Measurements from ENCODE around the gene SSH2. TPM values are rescaled to one million over a fixed set of nuclear protein-coding genes. Genes with fewer than 3 reads are reported as not detected.
A peak's percentile ranks its signal among the peaks of the same experiment; 100 is the strongest.
"Not testable (repeated sequence)": the region's sequence is repeated elsewhere in the genome, so short reads cannot be mapped to it uniquely, and the experiment has no call there.

The SSH2 gene
- total RNA-seq, 1 donor from 2014 or later, result 17.3 TPM

DNA sequence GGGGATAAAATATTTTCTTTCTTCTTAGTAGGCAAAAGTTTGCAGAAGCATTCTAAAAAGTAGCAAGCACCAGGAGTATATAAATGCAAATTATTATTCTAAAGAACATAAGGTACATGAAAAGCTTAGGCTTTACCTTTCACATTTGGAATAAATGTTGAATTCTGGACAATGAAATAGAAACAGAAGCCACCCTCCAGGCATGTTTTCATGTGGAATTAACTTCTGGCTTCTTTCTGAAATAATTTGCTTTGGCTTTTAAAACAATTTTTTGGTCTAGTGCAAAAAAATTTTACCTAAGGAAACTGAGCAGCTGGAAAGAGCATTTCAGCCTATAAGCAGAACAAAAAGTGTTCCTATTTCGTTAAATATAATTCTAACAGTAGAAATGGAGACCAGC lies 197.8 kb downstream of the SSH2 start:
- ATAC-seq, result no peak

DNA sequence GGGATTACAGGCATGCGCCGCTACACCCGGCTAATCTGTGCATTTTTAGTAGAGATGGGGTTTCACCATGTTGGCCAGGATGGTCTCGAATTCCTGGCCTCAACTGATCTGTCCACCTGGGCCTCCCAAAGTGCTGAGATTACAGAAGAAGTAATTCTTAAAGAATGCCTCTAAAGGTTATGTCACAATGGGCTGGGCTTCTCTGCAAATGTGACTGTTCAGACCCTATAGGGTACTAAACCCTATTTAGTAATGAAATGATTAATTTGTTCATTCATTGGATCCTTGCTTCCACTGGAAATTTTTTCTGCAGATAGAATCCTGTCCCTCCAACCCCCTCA lies 198.5 kb downstream of the SSH2 start:
- no peak for ATAC-seq

GRCh38 chr17:29728490-29728889 lies 201.5 kb downstream of the SSH2 start:
- ATAC-seq, result no peak

DNA sequence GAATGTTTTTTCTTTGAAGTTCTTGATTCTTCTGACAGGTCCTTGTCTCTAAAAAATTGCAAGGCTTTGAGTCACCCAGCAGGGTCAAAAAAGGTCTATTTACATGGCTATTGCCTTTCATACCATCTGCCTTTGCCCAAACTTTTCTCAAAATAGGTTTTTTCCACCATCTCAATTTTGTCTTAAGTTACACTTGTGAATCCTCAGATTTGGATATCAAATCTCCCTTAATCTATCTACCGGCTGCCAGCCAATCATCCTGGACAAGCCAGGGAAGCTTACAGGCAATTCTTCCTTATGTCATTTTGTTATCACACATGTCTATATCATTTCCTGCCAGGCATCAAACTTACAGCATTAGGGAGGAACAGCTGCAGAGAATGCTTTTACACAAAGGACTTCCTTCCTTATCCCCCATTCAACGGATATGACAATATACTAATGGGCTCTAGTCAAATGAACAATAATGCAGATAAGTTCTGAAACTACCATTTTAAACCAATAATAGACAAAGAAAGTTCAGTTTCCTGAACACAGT lies 203.2 kb downstream of the SSH2 start:
- ATAC-seq, result peak; percentile 38

GRCh38 chr17:29725408-29725807 lies 204.6 kb downstream of the SSH2 start:
- ATAC-seq, result not testable (repeated sequence)

DNA sequence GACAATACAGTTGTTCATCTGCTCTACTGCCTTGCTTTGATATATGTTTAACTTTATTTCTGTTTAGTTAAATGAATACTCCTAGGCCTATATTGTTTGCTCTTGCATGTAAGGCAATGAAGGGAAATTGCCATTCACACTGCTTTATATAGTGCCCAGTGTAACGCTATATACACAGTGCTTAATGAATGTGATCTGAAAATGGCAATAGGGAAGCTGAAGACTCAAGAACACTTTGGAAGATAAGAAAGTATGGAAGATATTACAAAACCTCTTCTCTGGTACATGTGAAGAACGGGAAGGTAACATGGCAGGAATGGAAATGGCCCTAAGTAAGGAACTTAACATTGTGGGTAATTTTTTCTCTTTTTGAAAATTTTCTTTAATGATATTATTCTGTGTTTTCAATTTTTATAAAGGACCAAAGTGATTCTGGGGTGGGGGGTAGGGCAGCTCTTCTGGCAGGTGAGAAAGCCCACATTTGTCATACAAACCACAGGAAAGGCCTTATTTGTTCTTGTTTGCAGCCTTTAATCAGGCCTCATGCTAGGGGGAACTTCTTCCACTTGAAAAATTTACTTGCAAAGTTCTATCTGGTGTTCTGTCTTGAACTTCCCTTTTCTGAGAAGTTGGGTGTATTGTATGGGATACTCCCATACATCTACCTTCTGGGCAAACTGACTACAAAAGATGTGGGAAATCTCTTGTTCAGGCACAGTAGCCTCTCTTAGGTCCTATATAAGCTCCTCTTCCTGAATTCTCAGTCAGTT lies 206.6 kb downstream of the SSH2 start:
- peak; percentile 40 for ATAC-seq

- ATAC-seq, result peak; percentile 65
Observed at GRCh38 chr17:29722411-29723198, 207.4 kb downstream of the SSH2 start.

DNA sequence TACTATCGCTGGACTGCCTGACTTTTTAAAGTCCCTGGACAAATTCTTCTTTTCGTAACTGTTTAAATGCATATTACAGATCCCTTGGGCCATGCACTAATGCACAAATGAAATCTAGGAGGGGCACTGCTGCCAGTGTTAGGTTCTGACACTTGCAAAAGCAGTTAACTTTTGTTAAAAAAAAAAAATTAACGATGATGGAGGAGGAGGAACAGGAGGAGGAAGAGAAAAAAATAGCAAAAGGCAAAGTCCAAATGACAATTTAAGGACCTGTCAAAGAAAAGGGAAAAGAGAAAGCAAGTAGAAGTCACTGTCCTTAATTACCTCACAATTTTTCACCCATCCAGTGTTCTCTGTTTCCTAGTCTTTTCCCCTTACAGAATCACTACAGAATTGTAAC lies 209.5 kb downstream of the SSH2 start:
- no peak for ATAC-seq

DNA sequence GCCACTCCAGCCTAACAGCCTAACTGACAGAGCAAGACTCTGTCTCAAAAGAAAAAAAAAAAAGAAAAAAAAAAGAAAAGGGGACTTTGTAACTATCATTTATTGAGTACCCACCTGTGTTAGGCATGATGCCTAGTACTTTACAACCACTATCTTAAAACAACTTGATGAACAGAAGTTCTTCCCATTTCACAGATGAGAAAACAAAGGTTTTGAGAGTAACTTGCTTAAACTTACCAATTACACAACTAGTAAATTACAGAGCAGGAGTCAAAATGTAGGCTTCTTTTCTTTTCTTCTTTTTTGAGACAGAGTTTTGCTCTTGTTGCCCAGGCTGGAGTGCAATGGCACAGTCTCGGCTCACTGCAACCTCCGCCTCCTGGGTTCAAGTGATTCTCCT lies 210.6 kb downstream of the SSH2 start:
- ATAC-seq, result no peak

DNA sequence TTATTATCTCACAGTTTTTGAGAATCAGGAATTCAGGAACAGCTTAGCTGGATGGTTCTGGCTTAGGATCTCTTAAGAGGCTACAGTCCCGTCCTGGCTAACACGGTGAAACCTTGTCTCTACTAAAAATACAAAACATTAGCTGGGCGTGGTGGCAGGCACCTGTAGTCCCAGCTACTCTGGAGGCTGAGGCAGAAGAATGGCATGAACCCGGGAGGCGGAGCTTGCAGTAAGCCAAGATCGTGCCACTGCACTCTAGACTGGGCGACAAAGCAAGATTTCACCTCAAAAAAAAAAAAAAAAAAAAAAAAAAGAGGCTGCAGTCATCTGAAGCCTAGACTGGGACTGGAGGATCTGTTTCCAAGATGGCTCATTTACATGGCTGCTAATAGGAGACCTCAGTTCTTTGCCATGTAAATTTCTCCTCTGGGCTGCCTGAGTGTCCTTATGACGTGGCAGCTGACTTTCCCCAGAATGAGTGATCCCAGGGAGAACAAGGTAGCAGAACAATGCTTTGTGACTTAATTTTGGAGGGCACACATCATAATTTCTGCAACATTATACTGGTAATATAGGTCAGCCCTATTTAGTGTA lies 211.5 kb downstream of the SSH2 start:
- ATAC-seq, result no peak

DNA sequence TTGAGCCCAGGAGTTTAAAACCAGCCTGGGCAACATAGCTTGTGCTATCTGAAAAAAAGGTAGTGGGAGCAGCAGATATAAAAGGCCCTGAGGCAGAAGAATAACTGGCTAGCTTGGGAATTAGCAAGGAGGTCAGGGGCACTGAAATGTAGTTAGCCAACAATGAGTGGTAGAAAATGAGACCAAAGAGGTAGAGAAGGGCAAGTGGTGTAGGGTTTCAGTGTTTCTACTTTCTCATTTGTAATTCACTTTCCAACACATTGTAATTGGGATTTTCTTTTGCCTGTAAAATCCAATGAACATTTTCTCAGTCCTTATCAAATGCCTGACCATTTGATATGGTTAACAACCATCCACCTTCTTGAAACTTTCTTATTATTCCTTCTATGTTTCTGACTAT lies 212.2 kb downstream of the SSH2 start:
- ATAC-seq, result no peak

DNA sequence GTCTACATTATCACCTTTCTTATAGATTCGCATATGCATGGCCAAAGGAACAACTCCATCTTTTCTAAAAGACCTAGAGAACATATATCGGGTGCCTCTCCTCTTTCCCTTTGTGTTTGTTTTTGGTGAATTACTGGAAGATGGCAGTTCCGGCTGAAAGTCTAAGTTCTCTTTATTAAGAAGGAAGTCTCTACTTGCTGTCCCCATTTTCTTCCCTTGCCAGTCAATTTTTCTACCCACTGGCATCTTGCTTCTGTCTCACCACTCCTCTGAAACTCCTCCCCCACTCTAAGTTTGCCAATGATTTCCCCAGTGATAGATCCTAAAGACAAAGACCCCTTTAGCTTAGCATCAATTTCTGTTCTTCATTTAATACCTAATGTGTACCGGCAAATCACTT lies 213.5 kb downstream of the SSH2 start:
- no peak for ATAC-seq

GRCh38 chr17:29715680-29716079 lies 214.3 kb downstream of the SSH2 start:
- no peak for ATAC-seq

DNA sequence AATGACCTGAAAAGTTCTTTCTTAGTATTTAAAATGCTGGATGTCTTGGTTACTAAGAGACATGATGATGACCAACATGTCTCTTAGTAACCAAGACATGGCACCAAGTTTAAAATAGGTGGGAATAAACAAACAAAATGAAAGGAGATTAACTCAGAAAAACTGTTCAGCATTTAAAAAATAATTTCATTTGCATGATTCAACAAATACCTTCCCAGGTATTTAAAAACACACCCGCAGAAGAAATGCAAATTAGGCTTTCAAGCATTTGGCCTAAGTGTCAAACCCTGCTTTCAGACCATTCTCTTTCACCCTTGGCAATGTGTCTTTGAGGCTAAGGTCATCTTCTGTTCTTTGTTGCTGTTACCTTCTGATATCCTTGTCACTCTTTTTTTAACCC lies 215.9 kb downstream of the SSH2 start:
- ATAC-seq, result no peak

GRCh38 chr17:29713626-29714025 lies 216.4 kb downstream of the SSH2 start:
- no peak for ATAC-seq

- ATAC-seq, result no peak
Observed at GRCh38 chr17:29711588-29712385, 218.2 kb downstream of the SSH2 start.

- ATAC-seq, result peak; percentile 31
Observed at GRCh38 chr17:29710891-29711418, 219.1 kb downstream of the SSH2 start.

- ATAC-seq, result no peak
Observed at GRCh38 chr17:29710520-29710884, 219.5 kb downstream of the SSH2 start.

DNA sequence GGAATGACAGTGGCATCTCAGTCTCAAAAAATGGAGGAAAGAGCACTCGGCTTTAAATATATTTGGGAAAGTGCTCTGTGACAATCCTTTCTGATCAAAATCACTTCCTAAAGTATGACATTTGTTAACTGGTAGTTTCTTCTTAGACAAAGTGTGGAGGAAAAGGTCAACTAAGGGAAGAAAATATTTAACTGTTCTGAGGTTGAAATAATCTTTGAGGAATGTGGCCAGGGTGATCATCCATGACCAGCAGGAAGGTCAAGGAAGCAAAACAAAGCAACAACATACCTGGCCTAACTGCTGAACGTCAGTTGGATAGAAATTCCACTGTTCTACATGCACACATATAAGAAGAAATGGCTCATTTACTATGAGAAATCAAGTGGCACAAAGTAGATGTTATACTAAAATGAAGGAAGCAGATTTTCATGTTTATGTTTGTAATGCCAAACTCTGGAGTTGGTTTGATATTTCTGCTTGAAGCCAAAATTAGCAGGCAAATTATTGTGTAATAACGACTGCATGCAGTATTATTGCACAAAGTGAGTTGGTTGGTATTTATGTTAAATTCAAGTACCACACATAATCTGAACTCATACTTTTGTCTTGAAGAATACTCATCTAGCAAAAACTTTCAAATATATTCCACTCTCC lies 220.0 kb downstream of the SSH2 start:
- ATAC-seq, result no peak

- ATAC-seq, result no peak
Observed at GRCh38 chr17:29707212-29707571, 222.8 kb downstream of the SSH2 start.

- no peak for ATAC-seq
Observed at GRCh38 chr17:29706045-29706431, 224.0 kb downstream of the SSH2 start.

GRCh38 chr17:29705386-29705785 lies 224.6 kb downstream of the SSH2 start:
- no peak for ATAC-seq
